Urinary bladder (tissue), 4 donors: ENCODE data around the gene KARS1. TPM values are rescaled to one million over a fixed set of nuclear protein-coding genes. Genes with fewer than 3 reads are reported as not detected.
A peak's percentile ranks its signal among the peaks of the same experiment; 100 is the strongest.

Source experiments
- DNase-seq: peaks from one replicate; pipeline ENCODE4 v3.0.0-alpha.2; 2015; ENCODE audit errors: extremely low spot score
- H3K27ac ChIP-seq: one replicate; pipeline ENCODE4 v1.5.1; 2013; ENCODE audit warnings: low read depth, mild to moderate bottlenecking, moderate library complexity
- H3K36me3 ChIP-seq: one replicate; pipeline ENCODE4 v1.6.1; 2013; ENCODE audit warnings: mild to moderate bottlenecking, moderate library complexity; ENCODE audit not compliant: insufficient read depth
- H3K4me1 ChIP-seq: one replicate; pipeline ENCODE4 v1.6.1; 2013; ENCODE audit warnings: mild to moderate bottlenecking, moderate library complexity; ENCODE audit not compliant: insufficient read depth
- H3K4me3 ChIP-seq: one replicate; pipeline ENCODE4 v1.5.1; 2013; ENCODE audit warnings: low read depth, low read length
- WGBS: extraction: QIAGEN DNeasy Blood & Tissue Kit; methylation state at CpG from one replicate; pipeline ENCODE4 v1.1.7; 2013; 5-methylcytosine and 5-hydroxymethylcytosine counted together
- polyA plus RNA-seq: library from polyadenylated mRNA; stranded (reverse); fragments of 200-250 nt; gene quantifications from one replicate; pipeline ENCODE4 v1.2.3, GENCODE V29; 2013
- total RNA-seq: library from RNA; depleted of rRNA; stranded (reverse); fragments of >200 nt; gene quantifications from one replicate; pipeline ENCODE4 v1.2.3, GENCODE V29; 2014
- donor health status: healthy with polysubstance abuse.
- donor health status: healthy.

Gene KARS1
- total RNA-seq = 91.1 TPM
- 90.6 TPM for polyA plus RNA-seq

- under 1% methylated on average over 76 of the region's 76 CpGs for WGBS
These were observed at the start of gene KARS1, which contains the start of gene TERF2IP for GRCh38 chr16:75647492-75648264. Gene KARS1 (minus strand): TSS chr16:75647665. CDS start chr16:75647639, 26 bp downstream. Gene TERF2IP (plus strand): TSS chr16:75647773. CDS start chr16:75647883, 110 bp downstream.

GRCh38 chr16:75695708-75696107 lies 48.2 kb upstream of the KARS1 start:
- Histone ChIP-seq H3K36me3 (no peaks in the 10 kb centered on the region), H3K27ac (no peak overlapping the region), H3K4me1 (no peaks in the 10 kb centered on the region), H3K4me3 (no peak overlapping the region)
- DNase-seq = no peak
- 81% methylated on average over 6 of the region's 6 CpGs for WGBS

More at GRCh38 chr16:75647492-75648264, at the start of gene KARS1, which contains the start of gene TERF2IP:
- Histone ChIP-seq H3K36me3 (no peaks in the 10 kb centered on the region), H3K4me1 (peaks cover 2% of the 10 kb centered on the region), H3K27ac (peak within 1 kb of the TSS; percentile 100), H3K4me3 (peak within 1 kb of the TSS; percentile 84)
- DNase-seq = peak; percentile 84

GRCh38 chr16:75687361-75687760 lies 39.9 kb upstream of the KARS1 start:
- no peaks in the 10 kb centered on the region for H3K4me1 ChIP-seq
- DNase-seq = no peak
- H3K27ac ChIP-seq = no peak overlapping the region
- H3K36me3 ChIP-seq = no peaks in the 10 kb centered on the region
- no peak overlapping the region for H3K4me3 ChIP-seq

GRCh38 chr16:75682308-75682707 lies 34.8 kb upstream of the KARS1 start:
- DNase-seq = no peak
- Histone ChIP-seq H3K27ac (no peak overlapping the region), H3K4me3 (no peak overlapping the region), H3K4me1 (no peaks in the 10 kb centered on the region), H3K36me3 (no peaks in the 10 kb centered on the region)
- 91% methylated on average over 14 of the region's 14 CpGs for WGBS

GRCh38 chr16:75679366-75679765 lies 31.9 kb upstream of the KARS1 start:
- Histone ChIP-seq H3K4me1 (no peaks in the 10 kb centered on the region), H3K27ac (no peak overlapping the region), H3K4me3 (no peak overlapping the region), H3K36me3 (no peaks in the 10 kb centered on the region)
- 82% methylated on average over 5 of the region's 5 CpGs for WGBS
- DNase-seq = no peak

- WGBS = 92% methylated on average over 4 of the region's 4 CpGs
- H3K27ac ChIP-seq = no peak within 1 kb of the TSS
- no peaks in the 10 kb centered on the region for H3K36me3 ChIP-seq
- H3K4me3 ChIP-seq = no peak within 1 kb of the TSS
- no peak for DNase-seq
- H3K4me1 ChIP-seq = no peaks in the 10 kb centered on the region
These were observed 29.4 kb upstream of the KARS1 start, which contains the start of gene CPHXL2 for GRCh38 chr16:75676909-75677308. Gene CPHXL2 (minus strand): TSS chr16:75677009. CDS start chr16:75676999, 10 bp downstream.

- no peak for DNase-seq
These were observed 20.0 kb upstream of the KARS1 start for GRCh38 chr16:75667503-75667902.

GRCh38 chr16:75660726-75661302 lies 13.3 kb upstream of the KARS1 start:
- H3K27ac ChIP-seq = no peak overlapping the region
- 75% methylated on average over 4 of the region's 4 CpGs for whole genome bisulfite sequencing
- no peak for DNase-seq
- peaks cover 1% of the 10 kb centered on the region for H3K36me3 ChIP-seq
- H3K4me1 ChIP-seq = no peaks in the 10 kb centered on the region
- H3K4me3 ChIP-seq = no peak overlapping the region

More at GRCh38 chr16:75667503-75667902, 20.0 kb upstream of the KARS1 start:
- Histone ChIP-seq H3K4me3 (no peak overlapping the region), H3K36me3 (no peaks in the 10 kb centered on the region), H3K27ac (no peak overlapping the region), H3K4me1 (no peaks in the 10 kb centered on the region)

GRCh38 chr16:75660321-75660720 lies 12.9 kb upstream of the KARS1 start:
- Histone ChIP-seq H3K27ac (no peak overlapping the region), H3K4me3 (no peak overlapping the region), H3K36me3 (peaks cover 3% of the 10 kb centered on the region), H3K4me1 (no peaks in the 10 kb centered on the region)
- no peak for DNase-seq
- 89% methylated on average over 6 of the region's 6 CpGs for WGBS

- Histone ChIP-seq H3K36me3 (peaks cover 3% of the 10 kb centered on the region), H3K27ac (no peak overlapping the region), H3K4me3 (no peak overlapping the region), H3K4me1 (no peaks in the 10 kb centered on the region)
- 91% methylated on average over 2 of the region's 2 CpGs for WGBS
- no peak for DNase-seq
These were observed 10.7 kb upstream of the KARS1 start for GRCh38 chr16:75658175-75658574.

- no peak for DNase-seq
- no peak overlapping the region for H3K27ac ChIP-seq
- H3K36me3 ChIP-seq = peaks cover 3% of the 10 kb centered on the region
- WGBS = 32% methylated on average over 1 of the region's 1 CpG
- no peak overlapping the region for H3K4me3 ChIP-seq
- no peaks in the 10 kb centered on the region for H3K4me1 ChIP-seq
These were observed 6.5 kb upstream of the KARS1 start for GRCh38 chr16:75653922-75654321.

GRCh38 chr16:75648265-75649076 lies 1.0 kb upstream of the KARS1 start:
- H3K27ac ChIP-seq = peak overlapping the region; percentile 100
- DNase-seq = peak; percentile 70
- H3K4me1 ChIP-seq = peaks cover 2% of the 10 kb centered on the region
- H3K4me3 ChIP-seq = peak overlapping the region; percentile 84
- WGBS = under 1% methylated on average over 62 of the region's 62 CpGs
- no peaks in the 10 kb centered on the region for H3K36me3 ChIP-seq

- peak overlapping the region; percentile 86 for H3K27ac ChIP-seq
- under 1% methylated on average over 18 of the region's 18 CpGs for WGBS
- DNase-seq = no peak
- H3K4me1 ChIP-seq = peaks cover 2% of the 10 kb centered on the region
- H3K4me3 ChIP-seq = peak overlapping the region; percentile 84
- H3K36me3 ChIP-seq = no peaks in the 10 kb centered on the region
These were observed 363 bp downstream of the KARS1 start for GRCh38 chr16:75647112-75647491.
